ENCODE measurements around the gene OCA2.

The OCA2 gene

DNA sequence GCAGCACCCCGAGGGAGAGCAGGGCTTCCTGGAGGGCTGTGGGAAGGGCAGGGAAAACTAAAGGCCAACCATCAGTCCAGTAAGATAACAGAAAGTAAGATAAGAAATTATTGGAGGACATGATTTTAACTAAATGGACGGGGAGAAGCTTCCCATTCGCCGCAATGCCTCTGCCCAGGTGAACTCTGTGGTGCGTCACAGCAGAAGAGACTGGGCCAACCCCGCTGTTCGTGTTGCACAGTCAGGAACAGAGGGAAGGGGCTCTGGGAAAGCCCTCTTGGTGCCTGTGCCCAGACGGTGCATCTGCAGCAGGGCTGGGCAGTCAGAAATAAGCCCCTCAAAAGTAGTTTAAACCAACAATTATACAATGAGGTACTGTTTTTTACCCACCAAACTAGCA is 284.1 kb downstream of the OCA2 start:
- DNase-seq (ENCODE audit: low spot score) = no peak

GRCh38 chr15:27813139-27813538 is 286.0 kb downstream of the OCA2 start:
- DNase-seq (ENCODE audit: low spot score) = no peak

DNA sequence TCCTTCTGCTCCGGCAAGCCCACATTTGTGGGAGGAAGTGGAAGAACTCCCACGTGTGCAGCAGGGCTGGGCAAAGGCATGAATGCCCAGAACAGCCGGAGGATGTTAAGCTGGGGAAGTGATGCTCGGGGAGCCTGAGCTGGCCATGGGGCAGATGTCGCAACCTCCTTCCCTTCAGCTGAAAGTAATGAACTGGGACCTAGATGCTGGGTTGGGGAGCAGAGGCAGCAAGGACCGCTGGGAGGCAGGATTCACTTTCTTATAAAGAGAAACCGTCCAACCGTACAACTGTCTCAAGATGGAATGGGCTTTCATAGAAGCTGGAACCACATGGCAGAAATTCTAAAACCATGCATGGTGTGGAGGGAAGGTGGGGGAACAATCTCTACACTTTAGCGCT is 290.9 kb downstream of the OCA2 start:
- no peak for DNase-seq (ENCODE audit: low spot score)

GRCh38 chr15:27807335-27807734 is 291.8 kb downstream of the OCA2 start:
- DNase-seq (ENCODE audit: low spot score) = no peak

DNA sequence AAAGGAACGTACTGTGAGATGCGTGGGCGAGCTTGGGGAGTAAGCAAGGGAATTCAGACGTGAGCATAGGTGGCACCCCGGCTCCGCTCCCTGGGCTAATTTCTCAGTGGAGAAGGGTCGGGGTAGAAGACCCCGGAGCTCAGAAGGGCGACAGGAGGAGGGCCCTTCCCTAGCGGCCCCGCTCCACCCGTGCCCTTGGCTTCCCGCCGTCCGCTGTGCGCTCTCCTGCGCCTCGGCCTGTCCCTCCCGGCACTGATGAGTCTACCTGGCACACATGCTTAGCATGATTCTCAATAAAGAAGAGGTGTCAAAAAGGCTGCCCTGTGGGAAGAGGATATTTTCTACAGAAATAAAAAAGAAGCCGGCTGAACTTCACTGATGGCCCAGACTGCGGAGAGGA is 292.7 kb downstream of the OCA2 start:
- no peak for DNase-seq (ENCODE audit: low spot score)

DNA sequence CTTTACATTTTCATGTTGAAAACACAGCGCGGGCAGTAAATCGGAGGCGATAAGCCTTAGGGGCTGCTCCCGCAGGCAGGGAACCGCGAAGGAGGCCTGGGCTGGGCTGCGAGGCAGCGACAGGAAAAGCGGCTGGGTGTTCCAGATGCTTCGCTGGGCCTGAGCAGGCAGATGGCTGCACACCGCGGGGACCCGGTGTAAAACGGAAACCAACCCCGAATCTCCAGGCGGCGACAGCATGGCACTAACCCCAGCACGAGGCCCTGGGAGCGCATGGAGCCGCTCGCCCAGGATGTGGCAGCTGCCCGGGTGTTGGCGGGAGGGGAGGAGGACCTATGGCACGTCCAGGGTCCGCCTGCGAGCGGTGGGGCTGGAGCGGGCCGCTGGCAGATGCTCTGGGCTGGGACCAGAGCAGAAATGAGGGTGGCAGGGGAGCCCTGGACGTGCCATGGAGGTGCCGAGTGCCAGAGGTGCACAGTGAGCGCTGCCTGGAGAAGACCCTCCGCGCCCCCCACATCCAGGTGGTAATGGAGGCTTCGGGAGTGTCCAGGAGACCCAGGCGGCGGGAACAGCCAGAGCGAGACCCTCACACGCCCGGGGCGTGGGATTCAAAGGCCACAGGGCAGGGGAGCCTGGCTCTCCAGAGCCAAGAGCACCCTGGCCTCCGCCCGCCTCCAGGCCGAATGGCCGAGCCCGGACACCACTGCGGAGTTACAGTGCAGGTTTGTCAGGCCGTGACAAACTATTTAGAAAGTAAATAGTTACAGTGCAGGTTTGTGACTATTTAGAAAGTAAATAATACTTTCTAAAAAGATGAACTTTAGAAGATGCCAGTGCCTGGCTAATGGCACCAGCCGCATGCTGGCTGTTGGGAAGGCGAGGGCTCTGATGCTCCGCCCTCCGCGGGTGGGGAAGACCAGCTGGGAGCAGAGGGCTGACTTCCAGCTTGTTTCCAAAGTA is 293.6 kb downstream of the OCA2 start:
- no peak for DNase-seq (ENCODE audit: low spot score)

DNA sequence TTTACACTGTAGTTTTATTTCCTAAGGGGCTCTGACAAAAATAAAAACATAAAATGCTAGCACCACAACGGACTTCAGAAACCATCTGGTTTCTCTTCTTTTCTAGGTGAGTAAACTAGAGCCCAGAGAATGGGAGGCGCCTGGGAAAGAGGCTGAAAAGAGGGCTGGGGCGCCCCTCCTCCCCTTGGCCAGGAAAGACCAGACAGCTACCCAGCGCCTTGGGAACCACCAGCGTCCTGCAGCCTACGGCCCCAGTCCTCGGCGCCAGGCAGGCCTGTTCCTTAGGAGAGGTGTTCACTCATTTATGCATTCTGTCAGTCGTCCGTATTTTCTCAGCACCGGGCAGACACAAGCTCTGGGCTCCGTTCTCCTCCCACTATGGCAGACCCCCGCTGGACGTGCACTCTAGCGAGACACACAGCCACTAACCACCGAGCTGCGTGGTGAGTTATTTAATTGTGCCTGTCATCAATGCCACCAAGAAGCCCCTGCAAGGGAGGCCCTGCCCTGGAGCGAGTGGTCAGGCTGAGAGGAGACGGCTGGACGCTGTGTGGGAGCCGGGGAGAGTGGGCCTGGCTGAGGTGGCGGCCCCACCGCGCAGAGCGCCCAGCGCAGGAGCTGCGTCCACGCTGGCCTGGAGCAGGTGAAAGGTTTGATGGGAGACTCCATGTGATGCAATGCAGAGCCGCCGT is 294.4 kb downstream of the OCA2 start:
- no peak for DNase-seq (ENCODE audit: low spot score)

- no peak for DNase-seq (ENCODE audit: low spot score)
Observed at GRCh38 chr15:27798807-27799206, 300.3 kb downstream of the OCA2 start.

GRCh38 chr15:27797765-27798164 is 301.4 kb downstream of the OCA2 start:
- DNase-seq (ENCODE audit: low spot score) = no peak

GRCh38 chr15:27796405-27797320 is 302.5 kb downstream of the OCA2 start:
- no peak for DNase-seq (ENCODE audit: low spot score)

DNA sequence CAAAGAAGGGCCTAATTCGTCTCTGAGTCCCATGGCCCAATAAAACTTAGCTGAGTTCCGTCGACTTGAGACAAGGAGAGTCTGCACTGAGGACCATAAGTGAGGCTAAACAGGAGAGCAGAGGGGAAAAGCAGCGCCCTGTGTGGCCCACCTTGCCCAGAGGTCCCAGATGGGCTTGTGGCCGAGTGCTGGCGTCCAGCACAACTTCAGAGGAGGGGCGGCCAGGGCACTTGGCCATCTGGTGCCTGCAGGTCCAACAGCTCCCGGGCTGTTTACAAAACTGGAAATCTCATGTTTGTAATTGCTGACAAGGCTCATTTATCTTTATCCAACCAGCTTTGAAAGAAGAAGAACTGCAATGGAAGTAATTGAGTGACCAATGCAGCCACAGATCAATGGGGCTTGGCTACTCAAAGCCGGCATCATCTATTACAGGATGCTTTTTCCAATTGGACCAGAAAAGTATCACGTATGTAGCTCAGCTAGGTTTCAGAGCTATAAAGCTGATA is 306.3 kb downstream of the OCA2 start:
- no peak for DNase-seq (ENCODE audit: low spot score)

DNA sequence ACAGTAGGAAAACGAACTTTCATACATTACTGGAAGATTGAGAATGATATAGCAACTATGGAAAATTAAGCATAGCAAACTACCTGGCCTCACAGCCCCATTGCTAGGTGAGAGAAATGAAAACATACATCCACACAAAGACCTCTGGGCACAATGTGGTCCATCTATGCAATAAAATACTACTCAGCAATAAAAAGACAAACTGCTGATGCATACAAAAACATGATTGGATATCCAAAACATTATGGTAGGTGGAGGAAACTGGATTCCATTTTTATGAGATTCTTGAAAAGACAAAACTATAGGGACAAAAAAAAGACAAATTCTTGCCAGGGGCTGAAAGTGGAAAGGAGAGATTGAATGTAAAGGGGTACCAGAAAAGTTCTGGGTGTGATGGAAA is 308.8 kb downstream of the OCA2 start:
- no peak for DNase-seq (ENCODE audit: low spot score)

DNA sequence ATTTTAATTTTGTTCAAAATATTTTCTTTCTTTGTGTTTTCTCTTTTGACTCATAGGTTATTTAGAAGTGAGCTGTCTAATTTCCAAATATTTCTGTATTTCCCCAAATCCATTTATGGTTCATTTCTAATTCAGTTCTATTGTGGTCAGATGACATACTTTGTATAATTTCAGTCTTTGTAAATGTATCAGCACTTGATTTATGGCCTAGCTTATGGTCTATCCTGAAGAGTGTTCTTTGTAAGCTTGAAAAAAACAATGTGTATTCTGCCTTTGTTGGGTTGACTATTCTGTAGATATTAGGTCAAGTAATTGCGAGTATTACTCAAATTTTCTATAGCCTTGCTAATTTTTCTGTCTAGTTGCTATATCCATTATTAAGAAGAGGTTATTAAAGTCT is 311.2 kb downstream of the OCA2 start:
- no peak for DNase-seq (ENCODE audit: low spot score)

GRCh38 chr15:27784107-27784506 is 315.0 kb downstream of the OCA2 start:
- no peak for DNase-seq (ENCODE audit: low spot score)

GRCh38 chr15:27783678-27784077 is 315.4 kb downstream of the OCA2 start:
- DNase-seq (ENCODE audit: low spot score) = no peak

- DNase-seq (ENCODE audit: low spot score) = no peak
Observed at GRCh38 chr15:27782125-27782524, 317.0 kb downstream of the OCA2 start.

DNA sequence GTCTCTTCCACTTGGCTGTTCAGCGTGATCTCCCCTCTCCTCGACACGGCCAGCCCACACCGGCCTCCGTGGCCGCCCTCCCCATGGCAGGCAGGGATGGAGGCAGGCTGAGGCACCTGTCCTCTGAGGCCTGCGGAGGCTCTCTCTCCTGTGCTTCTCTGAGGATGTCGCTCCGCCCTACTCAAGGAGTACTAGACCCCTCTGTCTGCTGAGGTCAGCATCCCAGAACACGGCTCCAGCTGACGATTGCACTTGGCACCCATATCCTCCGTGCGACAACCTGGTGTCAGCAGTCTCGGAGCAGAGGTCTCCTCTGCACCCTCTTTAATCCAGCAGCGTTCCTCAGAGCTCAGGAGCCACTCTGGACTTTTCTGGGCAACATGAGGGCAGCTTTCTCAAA is 322.6 kb downstream of the OCA2 start:
- no peak for DNase-seq (ENCODE audit: low spot score)

DNA sequence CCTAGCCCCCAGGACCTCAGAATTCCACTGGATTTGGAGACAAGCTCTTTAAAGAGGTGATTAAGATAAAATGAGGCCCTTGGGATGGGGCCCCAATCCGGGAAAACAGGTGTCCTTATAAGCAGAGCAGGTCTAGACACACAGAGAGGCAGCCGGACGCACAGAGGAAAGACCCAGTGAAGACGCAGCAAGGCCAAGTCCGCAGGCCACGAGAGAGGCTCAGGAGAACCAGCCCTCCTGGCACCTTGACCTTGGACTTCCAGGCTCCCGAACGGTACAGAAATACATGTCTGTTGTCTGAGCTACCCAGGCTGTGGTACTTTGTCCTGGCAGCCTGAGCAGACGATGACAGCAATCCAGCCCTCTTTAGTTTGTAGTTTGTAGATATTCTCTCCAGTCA is 324.5 kb downstream of the OCA2 start:
- no peak for DNase-seq (ENCODE audit: low spot score)

DNA sequence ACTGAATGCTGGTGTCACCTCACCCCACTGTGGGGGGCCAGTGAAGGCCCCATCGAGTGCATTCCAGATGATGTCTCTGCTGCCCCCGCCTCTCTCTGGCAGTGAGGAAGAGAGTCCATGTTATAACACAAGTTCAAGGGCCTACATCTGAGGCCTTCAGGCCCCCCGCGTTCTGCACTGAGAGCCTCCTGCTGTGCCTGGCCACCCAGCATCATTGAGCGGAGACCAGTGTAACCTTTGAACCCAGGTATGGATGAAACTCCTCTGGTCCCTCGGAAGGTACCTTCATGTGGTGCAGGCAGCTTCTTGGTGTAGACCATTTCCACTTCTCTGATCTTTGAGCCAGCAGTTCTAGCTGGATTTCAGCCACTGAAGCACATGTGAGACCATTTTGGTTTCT is 324.9 kb downstream of the OCA2 start:
- no peak for DNase-seq (ENCODE audit: low spot score)

DNA sequence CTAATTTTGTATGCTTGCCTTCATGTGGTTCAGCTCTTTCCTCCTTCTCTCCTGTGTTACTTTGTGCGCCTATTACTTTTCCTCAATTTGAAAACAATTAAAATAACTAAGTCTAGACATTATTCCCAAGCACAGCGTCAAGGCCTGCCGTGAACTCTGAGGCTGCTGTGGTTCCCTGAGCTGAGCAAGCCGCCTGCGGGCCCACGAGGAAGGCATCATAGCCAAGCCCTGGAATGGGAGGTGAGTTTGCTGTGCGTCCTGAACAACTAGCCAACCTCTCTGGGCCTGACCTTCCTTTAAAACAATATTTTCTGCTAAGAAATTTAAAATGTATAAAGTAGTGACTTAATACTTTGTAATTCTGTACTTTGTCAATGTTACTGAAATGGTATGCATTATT is 327.2 kb downstream of the OCA2 start:
- no peak for DNase-seq (ENCODE audit: low spot score)

DNA sequence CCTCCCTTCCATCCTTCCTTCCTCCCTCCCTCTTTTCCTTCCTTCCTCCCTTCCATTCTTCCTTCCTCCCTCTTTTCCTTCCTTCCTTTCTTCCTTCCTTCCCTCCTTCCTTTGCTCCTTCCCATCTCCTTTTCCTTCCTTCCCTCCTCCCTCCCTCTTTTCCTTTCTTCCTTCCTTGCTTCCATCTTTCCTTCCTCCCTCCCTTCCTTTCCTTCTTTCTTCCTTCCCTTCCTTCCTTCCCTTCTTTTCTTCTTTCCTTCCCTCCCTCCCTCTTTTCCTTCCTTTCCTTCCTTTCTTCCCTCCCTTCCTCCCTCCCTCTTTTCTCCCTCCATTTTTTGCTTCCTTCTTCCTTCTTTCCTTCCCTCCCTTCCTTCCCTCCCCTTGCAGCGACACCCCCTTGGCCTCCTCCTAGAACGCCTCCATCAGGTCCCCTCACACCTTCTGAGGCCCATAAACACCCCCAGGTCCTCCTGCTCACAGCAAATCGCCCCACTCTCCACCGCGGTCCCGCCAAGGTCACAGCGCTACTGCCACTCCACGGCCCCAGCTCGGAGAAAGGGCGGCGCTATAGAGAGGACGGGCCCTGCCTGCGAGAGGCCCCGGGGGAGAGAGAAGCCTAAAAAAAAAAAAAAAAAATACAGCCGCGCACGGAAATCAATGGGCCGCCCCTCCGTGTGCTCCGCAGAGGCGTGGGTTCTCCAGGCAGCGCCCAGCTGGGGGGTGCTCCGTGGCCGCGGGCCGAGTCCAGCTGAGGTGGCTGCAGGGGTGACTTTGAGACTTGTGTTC is 328.2 kb downstream of the OCA2 start:
- DNase-seq (ENCODE audit: low spot score) = no peak
